ENCODE measurements around the gene PHACTR3. TPM values are rescaled to one million over a fixed set of nuclear protein-coding genes. Genes with fewer than 3 reads are reported as not detected.

Gene PHACTR3
- total and polyA plus RNA-seq, 2 experiments from 2014 or later = 0.45 to 0.61 TPM

- TF ChIP-seq ETS1 (IDR thresholded peaks at IDR 0.05) (no peak), STAT1 (IDR thresholded peaks at IDR 0.05; ENCODE audit: unreplicated experiment) (no peak)
Observed at GRCh38 chr20:59697068-59697467, 92.7 kb downstream of the PHACTR3 start (continued).

GRCh38 chr20:59698598-59698997 is 94.3 kb downstream of the PHACTR3 start:
- Histone ChIP-seq H3K36me3 (ENCODE audit: insufficient read depth) (no peaks in the 10 kb centered on the region), H3K27me3 (ENCODE audit: insufficient read depth) (0 out of 2 replicates have a peak, but pooled peaks cover 5% of the 10 kb centered on the region), H3K9me2 (ENCODE audit: insufficient read depth) (no peaks in the 10 kb centered on the region), H2AFZ (no peak overlapping the region), H3K4me3 (no peak overlapping the region), H3K79me2 (replicated peaks; ENCODE audit: insufficient read depth) (no peaks in the 10 kb centered on the region), H3K4me1 (ENCODE audit: insufficient read depth) (no peaks in the 10 kb centered on the region), H3K27ac (ENCODE audit: low read depth) (no peak overlapping the region), H4K20me1 (replicated peaks; ENCODE audit: insufficient read depth) (no peaks in the 10 kb centered on the region), H3F3A (replicated peaks; ENCODE audit: low read depth) (no peaks in the 10 kb centered on the region), H3K4me2 (no peak overlapping the region)
- Mint-ChIP-seq H3K27me3 (ENCODE audit: insufficient read depth, low read depth, poor library complexity) (peaks cover 2% of the 10 kb centered on the region), H3K4me1 (no peaks in the 10 kb centered on the region), H3K27ac (no peak overlapping the region), H3K4me3 (no peak overlapping the region), H3K36me3 (ENCODE audit: low read depth) (no peaks in the 10 kb centered on the region), H3K9me3 (no peaks in the 10 kb centered on the region)
- no peak for DNase-seq (ENCODE audit: low spot score)
- ATAC-seq = no peak
- TF ChIP-seq REST (IDR thresholded peaks at IDR 0.05; ENCODE audit: unreplicated experiment) = peak; percentile 56
- no peak for TF ChIP-seq ETS1 (IDR thresholded peaks at IDR 0.05)

GRCh38 chr20:59701236-59701635 is 96.9 kb downstream of the PHACTR3 start:
- DNase-seq (ENCODE audit: low spot score) = no peak
- no peak overlapping the region for H3K4me2 ChIP-seq
- H3K27ac Mint-ChIP-seq = no peak overlapping the region
- no peaks in the 10 kb centered on the region for H4K20me1 ChIP-seq (replicated peaks; ENCODE audit: insufficient read depth)
- ATAC-seq = no peak
- H3K4me3 Mint-ChIP-seq = no peak overlapping the region
- H3F3A ChIP-seq (replicated peaks; ENCODE audit: low read depth) = no peaks in the 10 kb centered on the region
- H3K4me1 Mint-ChIP-seq = peaks cover 8% of the 10 kb centered on the region
- no peaks in the 10 kb centered on the region for H3K4me1 ChIP-seq (ENCODE audit: insufficient read depth)
- TF ChIP-seq EZH2phosphoT487 (IDR thresholded peaks at IDR 0.05; ENCODE audit: unreplicated experiment) = no peak
- TF ChIP-seq REST (IDR thresholded peaks at IDR 0.05; ENCODE audit: unreplicated experiment) = no peak
- TF ChIP-seq STAT1 (IDR thresholded peaks at IDR 0.05; ENCODE audit: unreplicated experiment) = no peak
- TF ChIP-seq ZNF114 (CRISPR knock-in tag; IDR thresholded peaks at IDR 0.05) = no peak
- no peak for TF ChIP-seq POLR2AphosphoS5 (IDR thresholded peaks at IDR 0.05; ENCODE audit: low read depth)
- no peak for TF ChIP-seq ETS1 (IDR thresholded peaks at IDR 0.05)
- TF ChIP-seq NANOG (IDR thresholded peaks at IDR 0.05; ENCODE audit: borderline replicate concordance) = no peak
- no peak for TF ChIP-seq EZH2 (IDR thresholded peaks at IDR 0.05; ENCODE audit: low read depth, unreplicated experiment)
- TF ChIP-seq JUNB (IDR thresholded peaks at IDR 0.05; ENCODE audit: unreplicated experiment) = no peak
- TF ChIP-seq CREB1 (CRISPR knock-in tag; IDR thresholded peaks at IDR 0.05; ENCODE audit: low read depth) = no peak
- TF ChIP-seq ZNF331 (CRISPR knock-in tag; IDR thresholded peaks at IDR 0.05; ENCODE audit: low read depth) = no peak
- 0 out of 2 replicates have a peak, but pooled peaks cover 5% of the 10 kb centered on the region for H3K27me3 ChIP-seq (ENCODE audit: insufficient read depth)
- H3K9me2 ChIP-seq (ENCODE audit: insufficient read depth) = no peaks in the 10 kb centered on the region
- no peak overlapping the region for H3K4me3 ChIP-seq
- H3K36me3 ChIP-seq (ENCODE audit: insufficient read depth) = no peaks in the 10 kb centered on the region
- no peaks in the 10 kb centered on the region for H3K36me3 Mint-ChIP-seq (ENCODE audit: low read depth)
- H3K27me3 Mint-ChIP-seq (ENCODE audit: insufficient read depth, low read depth, poor library complexity) = peaks cover 2% of the 10 kb centered on the region
- H3K79me2 ChIP-seq (replicated peaks; ENCODE audit: insufficient read depth) = no peaks in the 10 kb centered on the region
- no peaks in the 10 kb centered on the region for H3K9me3 Mint-ChIP-seq
- no peak overlapping the region for H2AFZ ChIP-seq
- no peak overlapping the region for H3K27ac ChIP-seq (ENCODE audit: low read depth)
